IgD-negative memory B cell (primary cell): ENCODE measurements around the gene SLC39A3. TPM values are rescaled to one million over a fixed set of nuclear protein-coding genes. Genes with fewer than 3 reads are reported as not detected.

Experiments used
- H3K27ac Mint-ChIP-seq, 3 donors: one replicate each; pipeline ENCODE4 v1.8.0; 2020 to 2022; ENCODE audit warnings: mild to moderate bottlenecking in 3 of 3, mixed read lengths in 3 of 3, moderate library complexity in 1 of 3
- H3K27me3 Mint-ChIP-seq: one replicate; pipeline ENCODE4 v1.8.0; 2021; ENCODE audit warnings: mixed read lengths
- H3K36me3 Mint-ChIP-seq: one replicate; pipeline ENCODE4 v1.8.0; 2020; ENCODE audit warnings: mild to moderate bottlenecking, mixed read lengths
- H3K4me1 Mint-ChIP-seq, 3 donors: one replicate each; pipeline ENCODE4 v1.8.0; 2020 to 2022; ENCODE audit warnings: mixed read lengths in 3 of 3, mild to moderate bottlenecking in 1 of 3
- H3K4me3 Mint-ChIP-seq, 4 donors: one replicate each; pipeline ENCODE4 v1.8.0; 2020 to 2022; ENCODE audit warnings: mild to moderate bottlenecking in 4 of 4, mixed read lengths in 4 of 4, moderate library complexity in 3 of 4
- H3K9me3 Mint-ChIP-seq, 3 donors: one replicate each; pipeline ENCODE4 v1.8.0; 2020 to 2021; ENCODE audit warnings: mixed read lengths in 3 of 3, mild to moderate bottlenecking in 1 of 3
- polyA plus RNA-seq: library from polyadenylated mRNA; unstranded; fragments of 300-500 nt; fragmentation: Illumina TruSeq; gene quantifications from one replicate; pipeline ENCODE4 v1.2.3, GENCODE V29; 2021

The SLC39A3 gene, protein sequence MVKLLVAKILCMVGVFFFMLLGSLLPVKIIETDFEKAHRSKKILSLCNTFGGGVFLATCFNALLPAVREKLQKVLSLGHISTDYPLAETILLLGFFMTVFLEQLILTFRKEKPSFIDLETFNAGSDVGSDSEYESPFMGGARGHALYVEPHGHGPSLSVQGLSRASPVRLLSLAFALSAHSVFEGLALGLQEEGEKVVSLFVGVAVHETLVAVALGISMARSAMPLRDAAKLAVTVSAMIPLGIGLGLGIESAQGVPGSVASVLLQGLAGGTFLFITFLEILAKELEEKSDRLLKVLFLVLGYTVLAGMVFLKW
- 86.9 TPM for polyA plus RNA-seq

DNA sequence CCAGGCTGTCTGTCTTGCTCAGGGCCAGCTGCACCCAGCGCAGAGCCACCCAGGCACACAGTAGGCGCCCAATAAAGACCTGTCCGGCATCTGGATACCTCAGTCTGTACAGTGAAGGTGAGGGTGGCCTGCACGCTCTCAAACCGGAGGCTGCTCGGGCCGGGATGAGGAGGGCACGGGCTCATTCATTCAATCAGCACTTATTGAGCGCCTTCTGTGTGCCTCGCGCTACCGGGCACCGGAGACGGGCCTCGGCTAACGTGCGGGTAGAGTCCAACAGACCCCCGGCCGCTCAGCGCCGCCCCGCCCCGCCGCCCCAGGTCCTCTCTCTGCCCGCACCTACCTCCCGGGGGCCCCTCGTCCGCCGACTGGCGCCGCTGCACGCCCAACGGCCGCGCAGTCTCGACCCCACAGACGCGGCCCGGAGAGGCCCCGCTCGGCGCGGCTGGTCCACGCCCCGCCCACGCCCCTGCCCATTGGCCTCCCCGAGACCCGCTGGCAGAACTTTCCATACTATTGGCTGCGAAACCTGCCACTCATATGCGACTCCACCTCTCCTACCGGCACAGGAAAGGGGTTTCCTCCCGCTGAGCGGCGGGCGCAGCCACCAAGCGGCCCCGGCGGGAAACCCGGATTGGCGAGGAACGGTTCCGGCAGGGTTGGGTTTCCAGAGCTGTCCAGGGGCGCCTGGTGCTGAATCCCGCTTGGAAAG is at the start of gene SLC39A3:
TSS of gene SLC39A3 (minus strand) at position 416 of the 712 bp plus-strand sequence. CDS start 2,760 bp downstream, outside the sequence.
- H3K36me3 Mint-ChIP-seq = peaks cover 4% of the 10 kb centered on the region
- H3K9me3 Mint-ChIP-seq = no peaks in the 10 kb centered on the region
- peaks cover 10 to 22% (median 18%) of the 10 kb centered on the region in 3 donors for H3K4me1 Mint-ChIP-seq
- H3K27ac Mint-ChIP-seq = peak within 1 kb of the TSS; percentile 89 to 94 (median 94)
- peaks cover 3% of the 10 kb centered on the region for H3K27me3 Mint-ChIP-seq
- peak within 1 kb of the TSS; percentile 85 to 97 (median 90) for H3K4me3 Mint-ChIP-seq

DNA sequence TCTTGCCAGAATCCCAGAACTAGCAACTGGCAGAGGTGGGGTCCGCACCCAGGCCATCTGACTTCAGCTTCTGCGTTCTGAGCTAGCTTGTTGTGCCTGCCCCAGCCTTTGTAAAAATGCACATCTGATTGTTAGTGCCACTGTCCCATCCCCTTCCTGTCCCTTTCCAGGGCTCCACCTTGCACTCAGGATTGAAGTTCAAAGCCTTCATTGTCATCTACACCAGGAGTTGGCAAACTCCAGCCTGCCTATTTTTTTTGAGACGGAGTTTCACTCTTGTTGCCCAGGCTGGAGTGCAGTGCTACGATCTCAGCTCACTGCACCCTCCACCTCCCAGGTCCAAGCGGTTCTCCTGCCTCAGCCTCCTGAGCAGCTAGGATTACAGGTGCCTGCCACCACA is 48.4 kb upstream of the SLC39A3 start:
- H3K27ac Mint-ChIP-seq = peak overlapping the region; percentile 33 to 94 (median 90)
- peak overlapping the region in 2 of 4 donors; percentile 84 to 85 for H3K4me3 Mint-ChIP-seq
- peaks cover 1% of the 10 kb centered on the region for H3K27me3 Mint-ChIP-seq
- peaks cover 27 to 31% (median 28%) of the 10 kb centered on the region in 3 donors for H3K4me1 Mint-ChIP-seq
- H3K9me3 Mint-ChIP-seq = no peaks in the 10 kb centered on the region
- peaks cover 4% of the 10 kb centered on the region for H3K36me3 Mint-ChIP-seq

DNA sequence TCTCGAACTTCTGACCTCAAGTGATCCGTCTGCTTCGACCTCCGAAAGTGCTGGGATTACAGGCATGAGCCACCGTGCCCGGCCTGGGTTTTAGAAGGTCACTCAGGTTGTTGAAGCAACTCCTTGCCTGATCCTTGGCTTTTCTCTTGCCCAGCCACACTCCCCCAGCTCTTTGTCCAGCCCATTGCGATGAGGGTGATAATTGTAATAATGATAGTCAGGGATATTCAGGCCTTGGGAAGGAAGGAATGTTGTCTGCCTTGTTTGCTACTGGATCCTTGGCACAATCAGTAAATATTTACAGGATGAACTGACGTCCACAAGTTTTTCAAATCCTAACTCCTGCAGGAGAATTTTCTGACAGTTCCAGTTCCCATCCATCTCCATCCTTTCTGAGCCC is 47.3 kb upstream of the SLC39A3 start:
- H3K27me3 Mint-ChIP-seq = peaks cover 1% of the 10 kb centered on the region
- H3K9me3 Mint-ChIP-seq = no peaks in the 10 kb centered on the region
- peaks cover 4% of the 10 kb centered on the region for H3K36me3 Mint-ChIP-seq
- H3K4me1 Mint-ChIP-seq = peaks cover 30 to 34% (median 33%) of the 10 kb centered on the region in 3 donors
- peak overlapping the region in 2 of 3 donors; percentile 18 to 90 for H3K27ac Mint-ChIP-seq
- peak overlapping the region; percentile 14 to 84 (median 56) for H3K4me3 Mint-ChIP-seq

DNA sequence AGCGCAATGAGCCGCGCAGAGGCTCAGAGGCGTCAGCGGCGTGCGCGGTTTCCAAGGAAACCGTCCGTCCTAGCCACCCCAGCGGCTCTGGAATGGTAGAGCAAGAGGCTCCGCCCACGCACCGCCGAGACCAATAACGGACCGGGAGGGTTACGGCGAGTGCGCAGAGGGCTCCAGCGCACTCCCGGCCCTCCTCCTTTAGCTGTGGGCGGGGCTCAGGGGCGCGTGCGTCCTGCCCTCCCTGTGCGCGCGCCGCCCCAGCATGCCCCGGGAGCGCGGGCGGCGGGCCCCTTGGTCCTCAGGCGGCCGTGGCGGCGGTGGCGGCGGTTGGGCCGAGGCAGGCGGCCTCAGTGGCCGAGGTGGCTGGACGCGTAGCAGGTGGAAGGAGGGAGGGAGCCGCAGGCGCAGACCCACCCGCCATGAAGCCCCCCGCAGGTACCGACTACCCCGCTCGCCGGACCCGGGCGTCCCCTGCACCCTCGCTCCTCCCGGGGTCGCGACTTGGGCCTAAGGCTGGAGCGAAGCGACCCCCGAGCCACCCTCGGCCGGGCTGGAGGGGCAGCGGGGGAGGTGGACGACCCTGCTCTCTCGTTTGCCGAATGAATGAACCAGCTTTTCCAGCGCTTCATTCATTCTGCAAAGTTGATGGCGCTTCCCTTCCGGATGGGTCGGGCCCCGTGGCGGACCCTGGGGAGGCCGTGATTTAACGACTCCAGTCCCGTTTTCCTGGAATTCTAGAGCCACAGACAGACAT is 45.6 kb upstream of the SLC39A3 start, which contains the start of gene THOP1:
TSS of gene THOP1 (plus strand) at position 260 of the 754 bp plus-strand sequence. CDS start at position 420, 160 bp downstream.
- Mint-ChIP-seq H3K9me3 (no peaks in the 10 kb centered on the region), H3K27ac (peak within 1 kb of the TSS; percentile 82 to 94 (median 93)), H3K36me3 (peaks cover 4% of the 10 kb centered on the region), H3K27me3 (peaks cover 1% of the 10 kb centered on the region), H3K4me1 (peaks cover 34 to 46% (median 45%) of the 10 kb centered on the region in 3 donors), H3K4me3 (peak within 1 kb of the TSS; percentile 80 to 95 (median 86))

DNA sequence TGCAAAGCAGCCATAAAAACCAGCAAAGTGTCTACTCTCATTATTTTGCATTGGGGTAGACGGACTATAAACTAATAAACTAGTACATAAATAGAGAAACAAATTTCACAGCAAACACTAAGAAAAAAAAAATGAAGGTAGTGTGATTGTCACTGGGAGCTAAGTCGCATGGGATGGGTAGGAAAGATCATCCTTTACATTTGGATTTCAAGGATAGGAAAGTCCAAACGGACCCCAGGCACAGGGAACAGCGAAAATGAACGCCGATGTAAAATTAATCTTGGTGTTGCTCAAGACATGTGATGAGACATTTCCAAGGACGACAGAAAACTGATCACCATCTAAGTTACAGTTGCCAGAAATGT is 43.9 kb upstream of the SLC39A3 start:
- H3K4me3 Mint-ChIP-seq = peak overlapping the region; percentile 84 to 95 (median 88)
- H3K27ac Mint-ChIP-seq = peak overlapping the region; percentile 94 to 98 (median 94)
- peaks cover 8% of the 10 kb centered on the region for H3K36me3 Mint-ChIP-seq
- H3K27me3 Mint-ChIP-seq = peaks cover 1% of the 10 kb centered on the region
- H3K4me1 Mint-ChIP-seq = peaks cover 25 to 43% (median 38%) of the 10 kb centered on the region in 3 donors
- H3K9me3 Mint-ChIP-seq = no peaks in the 10 kb centered on the region

DNA sequence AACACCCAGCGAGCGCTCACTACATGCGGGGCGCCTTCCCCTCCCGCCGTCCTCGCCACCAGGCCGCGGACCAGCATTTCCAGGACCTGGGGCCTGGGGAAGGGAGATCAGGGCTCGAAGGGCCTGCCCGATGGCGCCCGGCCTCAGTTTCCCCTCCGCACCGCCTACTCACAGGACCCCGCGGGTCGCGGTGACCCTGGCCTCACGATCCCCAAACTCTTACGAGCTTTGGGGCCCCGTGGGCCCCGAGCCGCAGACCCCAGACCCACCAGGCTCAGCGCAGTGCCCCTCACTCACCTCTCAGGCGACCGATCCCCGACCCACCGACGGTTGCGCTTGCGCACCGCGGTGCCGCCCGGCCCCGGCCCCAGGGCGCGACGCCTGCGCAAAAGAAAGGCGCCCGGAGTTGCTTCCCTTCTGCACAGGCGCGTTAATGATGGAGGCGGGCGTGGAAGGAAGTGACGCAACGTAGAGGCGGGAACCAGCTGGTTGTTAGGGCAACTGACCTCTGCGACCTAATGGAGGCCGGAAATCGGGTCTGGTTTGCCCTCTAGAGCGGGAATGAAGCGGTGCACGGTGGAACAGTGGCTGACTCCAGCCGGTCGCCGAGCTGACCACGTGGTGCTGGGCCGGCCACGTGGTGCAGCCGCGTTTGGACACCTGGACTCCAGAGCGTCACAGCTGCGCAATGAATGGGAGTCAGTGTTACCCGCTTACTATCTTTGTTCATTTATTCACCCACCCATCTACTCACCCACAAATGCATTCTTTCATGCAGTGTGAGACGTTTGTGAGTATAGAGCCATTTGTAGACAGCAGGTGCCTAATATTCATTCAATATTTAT is 43.3 kb upstream of the SLC39A3 start, which contains the start of gene SGTA:
TSS of gene SGTA (minus strand) at position 338 of the 845 bp plus-strand sequence. CDS start 14,205 bp downstream, outside the sequence.
- Mint-ChIP-seq H3K27ac (peak within 1 kb of the TSS; percentile 94 to 98 (median 94)), H3K4me1 (peaks cover 29 to 43% (median 38%) of the 10 kb centered on the region in 3 donors), H3K9me3 (no peaks in the 10 kb centered on the region), H3K36me3 (peaks cover 8% of the 10 kb centered on the region), H3K4me3 (peak within 1 kb of the TSS; percentile 84 to 95 (median 88)), H3K27me3 (peaks cover 1% of the 10 kb centered on the region)

DNA sequence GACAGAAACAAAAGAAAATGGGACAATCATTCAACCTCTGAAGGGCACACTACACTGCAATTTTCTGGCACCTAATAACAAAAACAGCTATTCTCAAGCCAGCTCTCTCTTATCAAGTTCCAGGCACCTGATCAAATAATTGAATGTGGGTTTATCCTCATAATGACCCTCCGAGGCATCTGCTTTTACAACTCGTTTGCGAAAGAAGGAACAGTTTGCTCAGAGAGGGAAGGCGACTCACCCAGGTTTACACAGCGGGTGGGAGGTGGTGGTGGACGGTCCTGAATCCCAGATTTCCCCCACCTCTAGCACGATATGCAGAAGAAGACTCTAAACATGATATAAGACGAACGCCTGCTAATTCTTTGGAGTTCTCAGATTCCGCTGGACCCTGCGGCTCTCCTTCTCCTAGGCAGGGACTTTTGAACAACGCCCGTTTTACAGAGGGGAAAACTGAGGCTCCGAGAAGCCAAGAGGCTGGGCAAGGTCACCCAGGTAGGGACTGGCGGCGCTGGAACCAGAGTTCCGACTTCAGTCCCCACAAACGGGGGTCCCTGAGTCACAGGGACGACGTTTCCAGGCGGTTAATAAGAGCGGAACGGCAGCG is 42.6 kb upstream of the SLC39A3 start:
- Mint-ChIP-seq H3K4me1 (peaks cover 26 to 41% (median 38%) of the 10 kb centered on the region in 3 donors), H3K27ac (peak overlapping the region; percentile 94 to 98 (median 94)), H3K36me3 (peaks cover 6% of the 10 kb centered on the region), H3K9me3 (no peaks in the 10 kb centered on the region), H3K27me3 (peaks cover 1% of the 10 kb centered on the region), H3K4me3 (peak overlapping the region; percentile 84 to 95 (median 88))

DNA sequence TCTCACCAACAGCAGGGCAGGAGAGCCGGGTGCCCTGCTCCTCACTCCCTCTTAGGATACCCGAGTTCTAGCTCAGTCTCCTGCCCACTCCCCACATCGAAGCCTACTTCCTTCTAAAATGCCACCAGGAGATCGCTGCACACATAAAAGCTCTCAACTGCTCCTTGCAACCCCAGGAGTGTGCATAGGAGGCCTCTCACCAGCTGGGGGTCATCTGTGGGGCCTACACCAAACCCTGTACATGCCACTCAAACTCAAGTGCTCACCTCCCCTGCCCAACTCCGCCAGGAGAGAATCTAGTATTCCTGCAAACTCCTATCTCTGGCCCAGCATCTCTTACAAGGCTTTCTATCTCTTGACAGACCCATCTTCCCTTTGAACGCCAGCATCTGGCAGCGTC is 40.5 kb upstream of the SLC39A3 start:
- Mint-ChIP-seq H3K4me1 (peaks cover 30 to 45% (median 38%) of the 10 kb centered on the region in 3 donors), H3K4me3 (peak overlapping the region in 2 of 4 donors; percentile 32 to 84), H3K36me3 (peaks cover 6% of the 10 kb centered on the region), H3K9me3 (no peaks in the 10 kb centered on the region), H3K27ac (peak overlapping the region in 2 of 3 donors; percentile 6 to 94), H3K27me3 (no peaks in the 10 kb centered on the region)

DNA sequence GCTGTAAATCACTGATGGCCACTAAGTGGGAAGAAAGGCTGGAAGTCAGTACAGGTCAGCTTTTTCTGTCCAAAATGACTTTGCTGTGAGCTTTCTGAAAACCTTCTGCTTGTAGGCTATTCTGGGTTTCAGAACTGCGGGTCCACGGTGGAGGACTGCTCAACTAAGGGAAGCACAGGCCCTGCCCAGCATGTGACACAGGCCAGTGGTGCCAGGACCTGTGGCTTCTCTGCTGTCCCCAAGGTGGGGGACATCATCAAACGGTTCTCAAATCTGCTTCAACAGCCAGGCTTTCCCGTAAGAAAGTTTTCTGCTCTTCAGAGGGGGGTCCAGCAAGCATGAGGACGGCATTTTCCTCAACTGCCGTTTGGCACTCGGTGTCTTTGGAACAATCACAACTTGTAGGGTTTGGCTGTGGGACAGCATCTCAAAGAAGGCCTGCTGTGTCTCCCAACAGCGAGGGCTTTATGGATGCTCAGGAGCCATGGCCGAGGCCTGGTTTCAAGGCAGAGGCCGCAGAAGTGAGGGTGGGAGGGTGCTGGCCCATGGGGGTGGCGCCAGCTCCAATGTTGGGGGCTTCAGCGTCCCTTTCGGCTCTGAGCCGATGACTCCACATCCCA is 39.4 kb upstream of the SLC39A3 start:
- Mint-ChIP-seq H3K4me3 (peak overlapping the region in 1 of 4 donors; percentile 84), H3K9me3 (no peaks in the 10 kb centered on the region), H3K4me1 (peaks cover 32 to 46% (median 43%) of the 10 kb centered on the region in 3 donors), H3K27ac (peak overlapping the region in 2 of 3 donors; percentile 19 to 94), H3K36me3 (peaks cover 6% of the 10 kb centered on the region), H3K27me3 (no peaks in the 10 kb centered on the region)

DNA sequence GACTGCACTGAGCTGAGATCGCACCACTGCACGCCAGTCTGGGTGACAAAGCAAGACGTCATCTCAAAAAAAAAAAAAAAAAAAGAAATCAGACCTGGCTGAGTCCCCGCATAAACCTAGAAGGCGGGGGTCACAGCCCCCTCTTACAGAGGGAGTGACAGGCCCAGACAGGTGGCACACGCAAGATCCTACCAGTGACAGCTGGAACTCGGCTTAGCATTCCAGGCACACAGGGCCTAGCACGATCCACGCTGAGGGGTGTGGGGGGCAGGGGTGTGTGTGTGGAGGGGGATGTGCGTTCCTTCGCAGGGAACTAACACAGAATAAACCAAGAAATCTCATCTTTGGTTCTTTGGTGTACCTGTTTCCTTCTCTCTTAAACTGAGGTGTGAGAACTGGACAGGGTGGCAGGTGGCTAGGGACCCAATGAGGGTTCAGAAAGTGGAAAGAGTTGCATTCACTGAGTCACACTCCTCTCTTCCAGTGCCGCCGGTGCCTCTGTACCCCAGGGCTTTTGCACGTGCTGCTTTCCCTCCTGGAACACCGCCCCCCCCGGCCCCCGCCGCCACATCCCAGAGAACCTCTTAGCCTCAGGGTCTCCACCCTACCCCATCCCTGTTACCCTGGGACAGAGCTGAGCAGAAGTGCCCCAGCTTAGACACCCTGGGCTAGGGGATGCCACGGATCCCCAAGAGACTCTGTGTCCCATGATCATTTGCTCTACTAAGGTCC is 38.3 kb upstream of the SLC39A3 start:
- peaks cover 6% of the 10 kb centered on the region for H3K36me3 Mint-ChIP-seq
- H3K9me3 Mint-ChIP-seq = no peaks in the 10 kb centered on the region
- peak overlapping the region in 2 of 4 donors; percentile 25 to 26 for H3K4me3 Mint-ChIP-seq
- H3K27ac Mint-ChIP-seq = no peak overlapping the region
- no peaks in the 10 kb centered on the region for H3K27me3 Mint-ChIP-seq
- peaks cover 26 to 42% (median 37%) of the 10 kb centered on the region in 3 donors for H3K4me1 Mint-ChIP-seq

DNA sequence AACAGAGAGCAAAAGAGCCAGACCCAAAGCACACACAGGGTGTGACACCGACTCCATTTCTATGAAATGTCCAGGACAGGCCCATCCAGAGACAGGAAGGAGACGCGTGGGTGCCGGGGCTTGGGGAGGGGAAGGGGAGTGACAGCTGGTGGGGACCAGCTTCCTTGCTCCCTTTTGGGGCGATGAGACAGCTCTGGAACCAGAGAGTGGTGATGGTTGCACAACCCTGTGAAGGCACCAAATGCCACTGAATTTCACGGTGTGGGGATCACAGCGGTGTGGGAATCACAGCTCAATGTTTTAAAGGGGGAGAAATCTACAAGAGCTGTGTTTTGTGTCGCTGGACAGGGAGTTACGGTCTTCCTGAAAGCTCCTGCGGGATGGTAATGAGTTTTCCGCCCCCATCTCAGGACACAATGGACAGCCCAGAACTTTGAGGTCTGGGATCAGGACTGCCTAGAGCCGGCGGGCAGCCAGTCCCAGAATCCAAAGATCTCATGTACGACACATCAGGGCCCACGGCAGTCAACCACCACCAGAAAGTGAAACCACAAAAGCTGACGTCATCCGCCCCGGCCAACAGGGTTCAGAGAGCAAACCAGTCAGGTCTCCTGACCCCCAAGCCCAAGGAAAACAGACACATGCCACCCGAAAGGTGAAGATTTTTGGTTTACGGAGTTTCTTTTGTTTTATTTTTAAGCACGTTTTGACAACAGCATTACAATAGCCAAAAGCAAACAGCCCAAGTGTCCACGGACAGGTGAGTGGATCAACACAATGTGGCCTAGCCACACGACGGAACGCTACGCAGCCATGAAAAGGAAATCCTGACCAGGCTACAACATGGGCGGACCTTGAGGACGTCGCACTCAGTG is 36.0 kb upstream of the SLC39A3 start:
- peaks cover 20 to 30% (median 20%) of the 10 kb centered on the region in 3 donors for H3K4me1 Mint-ChIP-seq
- H3K4me3 Mint-ChIP-seq = peak overlapping the region; percentile 52 to 86 (median 74)
- H3K27me3 Mint-ChIP-seq = no peaks in the 10 kb centered on the region
- peaks cover 8% of the 10 kb centered on the region for H3K36me3 Mint-ChIP-seq
- H3K9me3 Mint-ChIP-seq = no peaks in the 10 kb centered on the region
- H3K27ac Mint-ChIP-seq = peak overlapping the region; percentile 82 to 98 (median 98)
